ENCODE data around the gene KLHL22. TPM values are rescaled to one million over a fixed set of nuclear protein-coding genes. Genes with fewer than 3 reads are reported as not detected.
"Not testable (repeated sequence)": the region's sequence is repeated elsewhere in the genome, so short reads cannot be mapped to it uniquely, and the experiment has no call there.

The KLHL22 gene
- total RNA-seq, 2 experiments from 2014 or later = 27.5 to 31.7 TPM

DNA sequence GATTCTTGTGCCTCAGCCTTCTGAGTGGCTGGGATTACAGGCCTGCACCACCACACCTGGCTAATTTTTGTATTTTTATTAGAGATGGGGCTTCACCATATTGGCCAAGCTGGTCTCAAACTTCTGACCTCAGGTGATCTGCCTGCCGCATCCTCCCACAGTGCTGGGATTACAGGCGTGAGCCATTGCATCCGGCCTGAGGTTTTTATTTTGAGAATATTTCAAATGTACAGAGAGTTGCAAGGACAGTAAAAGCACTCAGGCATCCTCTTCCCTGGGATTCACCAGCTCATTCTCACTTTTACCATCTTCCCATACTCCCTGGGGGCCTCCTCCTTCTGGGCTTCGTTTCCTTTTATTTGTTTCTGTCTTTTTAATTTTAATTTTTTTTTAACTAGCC, 24.0 kb upstream of the KLHL22 start:
- no peak for DNase-seq
- peaks cover 32% of the 10 kb centered on the region for H3K36me3 Mint-ChIP-seq
- no peaks in the 10 kb centered on the region for H3K9me3 Mint-ChIP-seq (ENCODE audit: low read depth)
- no peaks in the 10 kb centered on the region for H3K27me3 Mint-ChIP-seq
- no peak for ATAC-seq
- CTCF ChIA-PET = interaction anchor here (0.9 to 2.8 kb wide), 3 partner anchors 30 to 51 kb away, joined by 3 to 9 read pairs (median 3); no protein-coding TSS in a partner anchor
- no peak overlapping the region for H3K4me3 Mint-ChIP-seq
- peaks cover 78% of the 10 kb centered on the region for H3K4me1 Mint-ChIP-seq
- H3K27ac Mint-ChIP-seq = peak overlapping the region; percentile 17

DNA sequence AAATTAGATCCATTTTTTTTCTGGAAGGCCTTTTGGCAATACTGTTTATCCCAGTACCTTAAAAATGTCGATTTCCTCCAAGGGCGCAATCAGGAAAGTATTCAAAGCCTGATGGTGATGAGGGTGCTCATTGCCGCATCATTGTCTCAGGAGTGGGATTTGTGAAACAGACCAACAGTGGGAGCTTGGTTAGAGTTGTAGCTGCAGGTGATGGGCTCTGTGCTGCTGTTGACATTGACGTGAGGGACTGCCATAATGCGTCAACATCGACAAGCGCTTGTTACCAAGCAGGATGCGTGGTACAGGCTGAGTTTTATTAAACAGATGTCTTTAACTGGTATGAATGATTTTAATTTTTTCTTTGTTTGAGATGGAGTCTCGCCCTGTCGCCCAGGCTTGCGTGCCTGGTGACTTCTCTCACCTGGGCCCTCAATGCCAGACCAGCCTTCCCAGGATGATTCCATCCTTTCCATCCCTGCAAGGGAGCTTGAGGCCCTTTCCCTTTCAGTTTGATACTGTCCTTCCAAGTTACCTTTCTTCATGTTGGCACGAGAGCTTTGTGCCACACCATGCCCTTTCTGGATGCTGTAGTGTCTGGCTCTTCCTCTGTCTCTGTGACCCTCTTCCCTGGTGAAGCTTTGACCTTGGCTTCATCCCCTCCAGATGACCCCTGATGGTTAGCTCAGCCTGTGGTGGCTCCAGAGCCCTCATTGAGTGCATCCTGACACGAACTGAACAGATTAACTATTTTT, 22.4 kb upstream of the KLHL22 start:
- CTCF ChIA-PET = interaction anchor here (0.5 to 2.8 kb wide), 5 partner anchors 9 to 564 kb away, joined by 3 to 9 read pairs (median 4); no protein-coding TSS in a partner anchor
- Mint-ChIP-seq H3K4me1 (peaks cover 72% of the 10 kb centered on the region), H3K27ac (peak overlapping the region; percentile 59), H3K36me3 (peaks cover 38% of the 10 kb centered on the region), H3K9me3 (ENCODE audit: low read depth) (no peaks in the 10 kb centered on the region), H3K4me3 (no peak overlapping the region), H3K27me3 (no peaks in the 10 kb centered on the region)
- DNase-seq (no peak), ATAC-seq (no peak)

- ATAC-seq = no peak
- H3K36me3 Mint-ChIP-seq = peaks cover 38% of the 10 kb centered on the region
- no peak overlapping the region for H3K4me3 Mint-ChIP-seq
- no peaks in the 10 kb centered on the region for H3K27me3 Mint-ChIP-seq
- peak overlapping the region; percentile 52 for H3K27ac Mint-ChIP-seq
- no peaks in the 10 kb centered on the region for H3K9me3 Mint-ChIP-seq (ENCODE audit: low read depth)
- DNase-seq = no peak
- CTCF ChIA-PET = interaction anchor here (0.5 to 1.2 kb wide), 2 partner anchors 46 to 564 kb away, joined by 3 to 4 read pairs; no protein-coding TSS in a partner anchor
- peaks cover 66% of the 10 kb centered on the region for H3K4me1 Mint-ChIP-seq
Observed at GRCh38 chr22:20517422-20517821, 21.8 kb upstream of the KLHL22 start.

DNA sequence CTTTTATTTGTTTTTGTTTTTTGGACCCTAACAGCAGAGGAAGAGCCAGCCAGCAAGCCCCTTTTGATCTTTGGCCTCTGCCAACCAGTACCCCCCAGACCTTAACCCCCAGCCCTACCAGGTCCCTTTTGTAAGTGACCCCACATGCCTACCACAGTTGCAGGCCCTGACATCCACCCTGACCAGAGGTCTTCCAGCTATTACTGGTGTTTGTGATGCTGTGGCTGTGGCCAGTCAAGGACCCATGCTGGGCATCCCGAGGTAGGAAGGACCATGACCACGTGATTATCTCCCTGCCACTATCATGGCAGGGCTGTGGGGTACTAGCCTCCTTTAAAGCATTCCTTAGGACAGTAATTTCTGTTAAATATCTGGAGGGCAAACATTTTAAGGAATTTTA, 20.8 kb upstream of the KLHL22 start:
- Mint-ChIP-seq H3K36me3 (peaks cover 36% of the 10 kb centered on the region), H3K4me1 (peaks cover 69% of the 10 kb centered on the region), H3K9me3 (ENCODE audit: low read depth) (no peaks in the 10 kb centered on the region), H3K4me3 (no peak overlapping the region), H3K27ac (no peak overlapping the region), H3K27me3 (no peaks in the 10 kb centered on the region)
- CTCF ChIA-PET = no interaction called here
- DNase-seq (no peak), ATAC-seq (no peak)

DNA sequence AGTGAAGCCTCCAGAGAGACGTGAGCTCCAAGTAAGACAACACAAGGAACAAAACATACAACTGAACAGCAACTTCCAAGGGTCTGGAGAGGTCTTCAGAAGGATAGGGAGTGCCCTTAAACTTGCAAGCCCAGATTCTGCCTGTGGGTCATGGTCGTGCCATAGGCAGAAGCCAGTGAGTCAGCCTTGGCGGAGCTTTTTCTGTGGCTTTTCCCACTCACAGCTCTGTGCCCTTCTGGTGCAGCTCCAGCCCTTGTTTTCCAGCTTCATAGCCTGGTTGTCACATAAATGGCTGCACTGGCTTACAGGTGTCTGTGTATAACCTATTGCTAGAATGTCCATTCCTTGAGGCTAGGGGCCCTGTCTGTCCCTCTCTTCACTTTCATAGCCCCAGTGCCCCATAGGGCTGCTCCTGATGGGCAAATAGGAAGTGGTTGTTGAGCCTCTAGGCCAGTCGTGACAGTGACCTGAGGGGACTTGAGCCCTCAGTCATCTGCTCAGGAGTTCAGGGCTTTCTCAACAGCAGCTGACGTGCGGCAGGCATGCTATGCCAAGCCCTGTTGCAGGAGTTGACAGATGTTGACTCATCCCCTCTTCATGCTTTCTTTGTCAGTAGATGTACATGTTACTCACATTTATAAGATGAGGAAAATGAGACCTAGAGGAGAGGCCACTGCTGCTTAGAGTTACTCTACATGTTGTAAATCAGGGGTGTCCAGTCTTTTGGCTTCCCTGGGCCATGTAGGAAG, 19.2 kb upstream of the KLHL22 start:
- Mint-ChIP-seq H3K36me3 (peaks cover 34% of the 10 kb centered on the region), H3K4me3 (no peak overlapping the region)

GRCh38 chr22:20511578-20512229, 16.1 kb upstream of the KLHL22 start:
- CTCF ChIA-PET = interaction anchor here (0.7 to 2.3 kb wide), 5 partner anchors 24 to 118 kb away, joined by 3 to 17 read pairs (median 4); no protein-coding TSS in a partner anchor
- Mint-ChIP-seq H3K36me3 (peaks cover 50% of the 10 kb centered on the region), H3K4me3 (no peak overlapping the region), H3K27me3 (no peaks in the 10 kb centered on the region), H3K9me3 (ENCODE audit: low read depth) (no peaks in the 10 kb centered on the region), H3K4me1 (peaks cover 67% of the 10 kb centered on the region), H3K27ac (no peak overlapping the region)
- DNase-seq (no peak), ATAC-seq (no peak)

More for the DNA sequence above, 19.2 kb upstream of the KLHL22 start:
- Mint-ChIP-seq H3K4me1 (peaks cover 73% of the 10 kb centered on the region), H3K27me3 (no peaks in the 10 kb centered on the region), H3K9me3 (ENCODE audit: low read depth) (no peaks in the 10 kb centered on the region), H3K27ac (no peak overlapping the region)
- DNase-seq (no peak), ATAC-seq (no peak)
- CTCF ChIA-PET = interaction anchor here (0.6 to 1.2 kb wide), 4 partner anchors 35 to 825 kb away, joined by 3 to 5 read pairs (median 4); no protein-coding TSS in a partner anchor

GRCh38 chr22:20510811-20511577, 15.4 kb upstream of the KLHL22 start:
- Mint-ChIP-seq H3K27me3 (no peaks in the 10 kb centered on the region), H3K4me1 (peaks cover 63% of the 10 kb centered on the region), H3K9me3 (ENCODE audit: low read depth) (no peaks in the 10 kb centered on the region), H3K27ac (peak overlapping the region; percentile 4), H3K4me3 (no peak overlapping the region), H3K36me3 (peaks cover 50% of the 10 kb centered on the region)
- no peak for DNase-seq
- CTCF ChIA-PET = interaction anchor here (1.1 to 2.3 kb wide), 3 partner anchors 38 to 57 kb away, joined by 3 to 17 read pairs (median 5); no protein-coding TSS in a partner anchor
- ATAC-seq = no peak

- H3K9me3 Mint-ChIP-seq (ENCODE audit: low read depth) = no peaks in the 10 kb centered on the region
- H3K4me1 Mint-ChIP-seq = peaks cover 56% of the 10 kb centered on the region
- peak; percentile 56 for DNase-seq
- H3K4me3 Mint-ChIP-seq = peak overlapping the region; percentile 97
- CTCF ChIA-PET = interaction anchor here (0.9 to 4.1 kb wide), 8 partner anchors 9 to 92 kb away, joined by 3 to 35 read pairs (median 8); no protein-coding TSS in a partner anchor
- no peaks in the 10 kb centered on the region for H3K27me3 Mint-ChIP-seq
- peaks cover 44% of the 10 kb centered on the region for H3K36me3 Mint-ChIP-seq
- H3K27ac Mint-ChIP-seq = peak overlapping the region; percentile 95
- ATAC-seq = no peak
Observed at GRCh38 chr22:20509344-20510047, 13.9 kb upstream of the KLHL22 start.

- H3K27me3 Mint-ChIP-seq = no peaks in the 10 kb centered on the region
- CTCF ChIA-PET = interaction anchor here (0.9 to 4.1 kb wide), 9 partner anchors 10 to 91 kb away, joined by 3 to 35 read pairs (median 8); no protein-coding TSS in a partner anchor
- no peak for ATAC-seq
Observed at GRCh38 chr22:20508815-20509271, 13.2 kb upstream of the KLHL22 start.

DNA sequence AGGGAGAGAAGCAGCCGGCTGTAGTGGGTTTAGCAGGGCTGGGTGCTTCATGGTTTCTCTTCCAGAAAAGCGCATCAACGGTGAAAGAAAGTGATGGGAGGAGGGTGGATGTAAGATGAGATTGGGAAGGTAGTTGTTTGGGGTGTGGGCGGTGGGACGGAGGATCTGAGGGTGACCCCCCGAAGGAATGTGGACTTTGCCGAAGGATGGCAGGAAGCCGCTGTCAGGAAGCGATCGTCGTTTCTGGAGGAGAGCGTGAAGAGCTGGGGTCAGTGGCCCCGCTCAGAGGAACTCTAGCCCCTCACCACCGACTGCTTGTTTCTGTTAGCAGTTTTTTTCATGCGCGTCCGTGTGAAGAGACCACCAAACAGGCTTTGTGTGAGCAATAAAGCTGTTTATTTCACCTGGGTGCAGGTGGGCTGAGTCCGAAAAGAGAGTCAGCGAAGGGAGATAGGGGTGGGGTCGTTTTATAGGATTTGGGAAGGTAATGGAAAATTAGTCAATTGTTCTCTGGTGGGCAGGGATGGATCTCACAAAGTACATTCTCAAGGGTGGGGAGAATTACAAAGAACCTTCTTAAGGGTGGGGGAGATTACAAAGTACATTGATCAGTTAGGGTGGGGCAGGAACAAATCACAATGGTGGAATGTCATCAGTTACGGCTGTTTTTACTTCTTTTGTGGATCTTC, 12.6 kb upstream of the KLHL22 start:
- not testable (repeated sequence) for DNase-seq; H3K27me3 Mint-ChIP-seq; H3K9me3 Mint-ChIP-seq (ENCODE audit: low read depth)
- Mint-ChIP-seq H3K27ac (peak overlapping the region; percentile 95), H3K4me1 (peaks cover 48% of the 10 kb centered on the region), H3K4me3 (peak overlapping the region; percentile 97), H3K36me3 (peaks cover 33% of the 10 kb centered on the region)
- ATAC-seq = peak; percentile 5
- CTCF ChIA-PET = interaction anchor here (0.9 to 4.1 kb wide), 15 partner anchors 9 to 276 kb away, joined by 3 to 35 read pairs (median 5); no protein-coding TSS in a partner anchor

More at GRCh38 chr22:20508815-20509271, 13.2 kb upstream of the KLHL22 start:
- peak overlapping the region; percentile 95 for H3K27ac Mint-ChIP-seq
- no peak for DNase-seq
- H3K4me3 Mint-ChIP-seq = peak overlapping the region; percentile 97
- peaks cover 49% of the 10 kb centered on the region for H3K4me1 Mint-ChIP-seq
- H3K9me3 Mint-ChIP-seq (ENCODE audit: low read depth) = no peaks in the 10 kb centered on the region
- H3K36me3 Mint-ChIP-seq = peaks cover 38% of the 10 kb centered on the region

DNA sequence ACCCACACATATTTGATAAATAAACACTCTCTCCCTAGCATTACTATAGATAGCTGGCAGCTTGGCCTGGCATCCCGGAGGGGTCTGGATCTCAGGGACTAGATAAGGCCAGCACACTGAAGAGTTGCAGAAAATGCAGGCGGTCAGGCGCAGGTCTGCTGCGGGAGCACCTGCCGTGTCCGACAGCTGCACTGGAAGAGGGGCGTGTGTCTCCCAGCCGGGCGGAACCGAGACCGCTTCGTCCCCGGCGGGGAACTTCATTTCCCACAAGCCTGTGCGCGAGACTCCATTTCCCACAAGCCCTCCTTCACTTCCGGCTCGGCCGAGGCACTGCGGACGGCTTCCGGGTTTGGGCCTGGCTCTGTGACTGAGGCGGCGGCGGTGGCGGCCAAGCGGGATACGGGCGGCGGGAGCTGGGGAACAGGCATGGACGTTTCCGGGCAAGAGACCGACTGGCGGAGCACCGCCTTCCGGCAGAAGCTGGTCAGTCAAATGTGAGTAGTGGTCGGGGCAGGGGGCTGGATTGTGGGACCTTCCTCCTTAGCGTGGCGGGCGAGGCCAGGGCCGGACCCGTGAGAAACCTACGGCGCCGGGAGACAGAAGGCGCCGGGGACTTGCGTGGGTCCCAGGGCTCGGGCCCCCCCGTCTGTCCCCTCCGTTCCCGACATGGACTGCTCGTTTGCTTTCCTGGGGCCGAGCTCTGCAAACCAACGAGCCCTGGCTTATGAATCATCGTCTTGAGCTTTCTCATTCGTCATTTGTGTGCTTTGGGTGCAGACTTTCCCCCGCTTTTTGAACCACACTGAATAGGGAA, 11.9 kb upstream of the KLHL22 start, which contains the start of gene MED15:
Gene MED15, plus strand, starts transcription at position 358 of the 814 bp plus-strand sequence. Its CDS starts 69 bp downstream, at position 427.
- Mint-ChIP-seq H3K4me1 (peaks cover 48% of the 10 kb centered on the region), H3K27me3 (no peaks in the 10 kb centered on the region), H3K4me3 (peak within 1 kb of the TSS; percentile 97), H3K9me3 (ENCODE audit: low read depth) (no peaks in the 10 kb centered on the region), H3K36me3 (peaks cover 33% of the 10 kb centered on the region), H3K27ac (peak within 1 kb of the TSS; percentile 95)
- peak; percentile 89 for ATAC-seq
- DNase-seq = peak; percentile 95
- CTCF ChIA-PET = interaction anchor here (0.9 to 4.1 kb wide), 16 partner anchors 9 to 276 kb away, joined by 3 to 35 read pairs (median 5); no protein-coding TSS in a partner anchor

Data from activated CD8-positive, alpha-beta memory T cell treated with anti-CD3 and anti-CD28 coated beads, Interleukin-2, amount 10 ng/mL, durations not matched to agents 7 days and 5 days (primary cell).